Pancreas (tissue), 10 donors: ENCODE measurements around the gene RAI2. TPM values are rescaled to one million over a fixed set of nuclear protein-coding genes. Genes with fewer than 3 reads are reported as not detected.

ENCODE experiments used
- ATAC-seq, 4 donors: fragments of 200-7000 bp; cut with Tn5 transposase; one replicate each; pipeline versions ENCODE4 v1.8.0 to v1.9.1; 2020; ENCODE audit warnings: mild to moderate bottlenecking in 4 of 4, moderate library complexity in 4 of 4
- DNase-seq, 6 donors: peaks; one replicate each; pipeline ENCODE4 v3.0.0-alpha.2; 2020
- FAIRE-seq: peaks from 2 replicates; lab custom pipeline; 2012; peaks lifted over from hg19 to GRCh38; lab: Jason Lieb, UNC
- H3K27ac ChIP-seq, 4 donors: fragments of 200-600 bp; sonication (generic); 1 replicate in 3 of 4; 2 replicates in 1 of 4; pipeline versions ENCODE4 v1.5.0 to v1.8.0; 2020
- H3K27me3 ChIP-seq, 4 donors: fragments of 200-600 bp; one replicate each; pipeline ENCODE4 v1.8.0; 2021
- H3K36me3 ChIP-seq, 3 donors: fragments of 200-600 bp; sonication (generic) in 1 of 3; one replicate each; pipeline versions ENCODE4 v1.5.0 to v1.8.0; 2020 to 2021
- H3K4me1 ChIP-seq, 3 donors: fragments of 200-600 bp; one replicate each; pipeline ENCODE4 v1.8.0; 2021
- H3K4me3 ChIP-seq, 4 donors: fragments of 200-600 bp; sonication (generic) in 2 of 4; one replicate each; pipeline versions ENCODE4 v1.5.0 to v1.8.0; 2020 to 2021
- H3K9me3 ChIP-seq, 4 donors: fragments of 200-600 bp; one replicate each; pipeline ENCODE4 v1.8.0; 2021
- CTCF ChIP-seq, 4 donors: fragments of 200-600 bp; sonication (generic) in 3 of 4; IDR thresholded peaks; one replicate each; pipeline versions ENCODE4 v1.5.0 to v1.8.0; 2021; ENCODE audit warnings: antibody characterized with exemption in 4 of 4
- WGBS, 2 donors: extraction: QIAGEN DNeasy Blood & Tissue Kit; methylation state at CpG; one replicate each; pipeline ENCODE4 v1.1.7; 2013; 5-methylcytosine and 5-hydroxymethylcytosine counted together
- intact Hi-C, 3 donors: fragments of 100-400 bp; cut with DNase I; formaldehyde crosslinking; loops; one replicate each; pipeline versions ENCODE4 v1.11.1 to v1.14.2; 2022
- polyA plus RNA-seq, 2 donors: library from polyadenylated mRNA; stranded (reverse); fragments of 200-250 nt; gene quantifications; one replicate each; pipeline ENCODE4 v1.2.3, GENCODE V29; 2013
- total RNA-seq, 6 donors: library from RNA; stranded (reverse); fragmentation: NEBNext Ultra II Directional in 4 of 6; extraction: Animal tissue kit (Norgen Biotek cat#: 25700) in 4 of 6; gene quantifications; one replicate each; pipeline versions ENCODE4 v1.2.1 to v1.2.4, GENCODE V29; 2021 to 2023
- donor health status: healthy with polysubstance abuse.
- donor health status: DM: no; HTN: no; CAD: no; lungs with moderate emphysema.
- donor health status: DM: no; HTN: no; CAD: no.
- donor health status: control.
- donor health status: control.
- donor health status: Bipolar disorder and iron deficiency.
- donor health status: DM: yes; HTN: yes; CAD: no.
- donor health status: DM: no; HTN: no; CAD: no.
- donor health status: DM: no; HTN: no; CAD: no.
- donor health status: DM: yes; HTN: yes; CAD: no.

RAI2 gene
- total and polyA plus RNA-seq, 8 donors, result 5.2 to 14.7 (median 7.2) TPM

- TF ChIP-seq CTCF (IDR thresholded peaks at IDR 0.05), result no peak
- no peak overlapping the region for H3K4me3 ChIP-seq
- intact Hi-C loops, result no loop called here
- no peaks in the 10 kb centered on the region for H3K36me3 ChIP-seq
- no peaks in the 10 kb centered on the region for H3K9me3 ChIP-seq
- FAIRE-seq, result no peak
- ATAC-seq, result peak in 3 of 4 donors; percentile 29 to 71 (median 38)
- H3K4me1 ChIP-seq, result no peaks in the 10 kb centered on the region
- WGBS, 2 donors, result 65 to 74% methylated on average over 2 of the region's 2 CpGs
- H3K27ac ChIP-seq, result no peak overlapping the region
- no peak for DNase-seq
- H3K27me3 ChIP-seq, result no peaks in the 10 kb centered on the region
Observed at GRCh38 chrX:17846045-17846444, 15.1 kb downstream of the RAI2 start.

GRCh38 chrX:17844236-17844635 lies 16.9 kb downstream of the RAI2 start:
- no peak for DNase-seq
- ATAC-seq, result no peak
- Histone ChIP-seq H3K27me3 (no peaks in the 10 kb centered on the region), H3K36me3 (no peaks in the 10 kb centered on the region), H3K9me3 (no peaks in the 10 kb centered on the region), H3K27ac (no peak overlapping the region), H3K4me1 (no peaks in the 10 kb centered on the region), H3K4me3 (no peak overlapping the region)
- intact Hi-C loops, result no loop called here
- no peak for FAIRE-seq
- 52 to 67% methylated on average over 2 of the region's 2 CpGs for WGBS, 2 donors
- TF ChIP-seq CTCF (IDR thresholded peaks at IDR 0.05), result no peak

- Histone ChIP-seq H3K36me3 (no peaks in the 10 kb centered on the region), H3K9me3 (no peaks in the 10 kb centered on the region), H3K4me3 (no peak overlapping the region), H3K27me3 (no peaks in the 10 kb centered on the region), H3K27ac (no peak overlapping the region), H3K4me1 (no peaks in the 10 kb centered on the region)
- TF ChIP-seq CTCF (IDR thresholded peaks at IDR 0.05), result no peak
- DNase-seq, result no peak
- FAIRE-seq, result no peak
- 63 to 78% methylated on average over 6 of the region's 6 CpGs for WGBS, 2 donors
- ATAC-seq, result peak in 1 of 4 donors; percentile 40
- intact Hi-C loops, result no loop called here
Observed at GRCh38 chrX:17842769-17843525, 18.2 kb downstream of the RAI2 start.

- Histone ChIP-seq H3K4me1 (no peaks in the 10 kb centered on the region), H3K4me3 (no peak overlapping the region), H3K36me3 (no peaks in the 10 kb centered on the region), H3K9me3 (no peaks in the 10 kb centered on the region), H3K27ac (no peak overlapping the region), H3K27me3 (no peaks in the 10 kb centered on the region)
- FAIRE-seq (no peak), ATAC-seq (no peak), DNase-seq (no peak)
- intact Hi-C loops, result no loop called here
- TF ChIP-seq CTCF (IDR thresholded peaks at IDR 0.05), result no peak
- 68 to 81% methylated on average over 4 of the region's 4 CpGs for WGBS, 2 donors
Observed at GRCh38 chrX:17839269-17839668, 21.8 kb downstream of the RAI2 start.

GRCh38 chrX:17836830-17837229 lies 24.3 kb downstream of the RAI2 start:
- intact Hi-C loops, result no loop called here
- Histone ChIP-seq H3K27me3 (no peaks in the 10 kb centered on the region), H3K27ac (no peak overlapping the region), H3K9me3 (no peaks in the 10 kb centered on the region), H3K36me3 (no peaks in the 10 kb centered on the region), H3K4me1 (no peaks in the 10 kb centered on the region), H3K4me3 (no peak overlapping the region)
- no peak for FAIRE-seq
- peak in 2 of 4 donors; percentile 62 to 63 for ATAC-seq
- no peak for TF ChIP-seq CTCF (IDR thresholded peaks at IDR 0.05)
- DNase-seq, result no peak
- WGBS, 2 donors, result 68 to 87% methylated on average over 3 of the region's 3 CpGs
